Activated CD4-positive, alpha-beta T cell treated with anti-CD3 and anti-CD28 coated beads, Interleukin-2, Interleukin-6, amounts not matched to agents 100 ng/mL and 50 ng/mL, durations not matched to agents 16 hours and 8 hours (primary cell): ENCODE data around the gene SEPTIN5.
"Not testable (repeated sequence)": the region's sequence is repeated elsewhere in the genome, so short reads cannot be mapped to it uniquely, and the experiment has no call there.

Source experiments
- DNase-seq: peaks from one replicate; pipeline ENCODE4 v3.0.0-alpha.2; 2020

SEPTIN5 gene

GRCh38 chr22:19721330-19722177 lies 7.3 kb downstream of the SEPTIN5 start:
- no peak for DNase-seq

DNA sequence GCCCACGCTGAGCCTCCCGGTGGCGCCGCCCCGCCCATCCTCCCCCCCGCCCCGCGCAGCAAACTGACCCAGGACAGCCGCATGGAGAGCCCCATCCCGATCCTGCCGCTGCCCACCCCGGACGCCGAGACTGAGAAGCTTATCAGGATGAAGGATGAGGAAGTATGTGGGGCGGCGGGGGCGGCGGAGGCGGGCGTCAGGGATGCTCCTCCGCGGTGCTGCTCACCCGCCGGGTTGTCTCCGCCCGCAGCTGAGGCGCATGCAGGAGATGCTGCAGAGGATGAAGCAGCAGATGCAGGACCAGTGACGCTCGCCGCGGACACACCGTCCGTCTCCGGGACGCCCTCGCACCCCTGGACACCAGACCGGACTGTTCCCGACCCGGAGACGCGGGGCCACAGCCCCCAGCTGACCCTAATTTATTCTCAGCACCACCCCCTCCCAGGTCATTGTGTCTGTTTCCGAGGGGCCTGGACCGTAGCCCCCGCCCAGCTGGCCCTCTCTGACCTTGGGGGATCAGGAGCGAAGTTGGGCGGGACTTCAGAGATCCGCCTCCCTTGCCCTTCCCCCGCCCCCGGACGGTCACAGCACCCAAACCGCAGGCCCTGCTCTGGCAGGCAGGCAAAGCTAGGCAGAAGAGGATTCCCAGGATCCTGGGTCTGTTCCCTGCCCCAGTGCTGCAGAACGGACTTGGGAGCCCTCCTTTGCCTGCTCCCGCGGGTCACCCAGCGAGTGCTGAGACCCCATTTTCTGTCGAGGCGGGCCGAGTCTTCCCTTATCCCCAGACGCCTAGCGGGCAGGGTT lies 8.1 kb downstream of the SEPTIN5 start:
- no peak for DNase-seq

- DNase-seq, result no peak
Measured at GRCh38 chr22:19722982-19723231, 8.6 kb downstream of the SEPTIN5 start.

GRCh38 chr22:19723232-19723982 lies 9.1 kb downstream of the SEPTIN5 start, which contains the start of gene GP1BB:
Gene GP1BB, plus strand, starts transcription at chr22:19723539. Its CDS starts 31 bp downstream, at chr22:19723570.
- peak; percentile 42 for DNase-seq

DNA sequence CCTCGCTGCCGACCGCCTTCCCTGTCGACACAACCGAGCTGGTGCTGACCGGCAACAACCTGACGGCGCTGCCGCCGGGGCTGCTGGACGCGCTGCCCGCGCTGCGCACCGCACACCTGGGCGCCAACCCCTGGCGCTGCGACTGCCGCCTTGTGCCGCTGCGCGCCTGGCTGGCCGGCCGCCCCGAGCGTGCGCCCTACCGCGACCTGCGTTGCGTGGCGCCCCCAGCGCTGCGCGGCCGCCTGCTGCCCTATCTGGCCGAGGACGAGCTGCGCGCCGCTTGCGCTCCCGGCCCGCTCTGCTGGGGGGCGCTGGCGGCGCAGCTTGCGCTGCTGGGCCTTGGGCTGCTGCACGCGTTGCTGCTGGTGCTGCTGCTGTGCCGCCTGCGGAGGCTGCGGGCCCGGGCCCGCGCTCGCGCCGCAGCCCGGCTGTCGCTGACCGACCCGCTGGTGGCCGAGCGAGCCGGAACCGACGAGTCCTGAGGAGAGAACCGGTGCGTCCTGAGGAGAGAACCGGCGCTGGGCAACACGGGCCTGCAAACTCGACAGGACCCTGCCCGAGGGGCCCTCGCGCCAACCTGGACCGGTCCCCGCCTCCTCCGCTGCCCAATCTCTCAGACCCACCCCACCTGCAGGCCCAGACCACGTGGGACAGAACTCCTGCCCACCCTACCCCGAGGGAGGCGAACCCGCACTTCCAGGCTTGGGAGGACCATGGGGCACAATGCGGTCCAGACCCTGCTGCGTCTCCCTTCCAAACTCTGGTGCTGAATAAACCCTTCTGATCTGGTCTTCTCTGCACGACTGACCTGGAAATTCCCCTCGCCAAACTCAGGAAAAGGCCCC lies 9.9 kb downstream of the SEPTIN5 start:
- peak; percentile 64 for DNase-seq

GRCh38 chr22:19724927-19725661 lies 10.8 kb downstream of the SEPTIN5 start:
- no peak for DNase-seq

- DNase-seq, result not testable (repeated sequence)
Measured at GRCh38 chr22:19726064-19726788, 11.9 kb downstream of the SEPTIN5 start.

GRCh38 chr22:19727310-19728150 lies 13.2 kb downstream of the SEPTIN5 start:
- no peak for DNase-seq

GRCh38 chr22:19728271-19728670 lies 14.0 kb downstream of the SEPTIN5 start:
- no peak for DNase-seq

- DNase-seq, result no peak
Measured at GRCh38 chr22:19728836-19729235, 14.5 kb downstream of the SEPTIN5 start.

- DNase-seq, result no peak
Measured at GRCh38 chr22:19729507-19729906, 15.2 kb downstream of the SEPTIN5 start.

GRCh38 chr22:19730198-19730597 lies 15.9 kb downstream of the SEPTIN5 start:
- no peak for DNase-seq

- DNase-seq, result peak; percentile 86
Measured at GRCh38 chr22:19730655-19731360, 16.5 kb downstream of the SEPTIN5 start.

DNA sequence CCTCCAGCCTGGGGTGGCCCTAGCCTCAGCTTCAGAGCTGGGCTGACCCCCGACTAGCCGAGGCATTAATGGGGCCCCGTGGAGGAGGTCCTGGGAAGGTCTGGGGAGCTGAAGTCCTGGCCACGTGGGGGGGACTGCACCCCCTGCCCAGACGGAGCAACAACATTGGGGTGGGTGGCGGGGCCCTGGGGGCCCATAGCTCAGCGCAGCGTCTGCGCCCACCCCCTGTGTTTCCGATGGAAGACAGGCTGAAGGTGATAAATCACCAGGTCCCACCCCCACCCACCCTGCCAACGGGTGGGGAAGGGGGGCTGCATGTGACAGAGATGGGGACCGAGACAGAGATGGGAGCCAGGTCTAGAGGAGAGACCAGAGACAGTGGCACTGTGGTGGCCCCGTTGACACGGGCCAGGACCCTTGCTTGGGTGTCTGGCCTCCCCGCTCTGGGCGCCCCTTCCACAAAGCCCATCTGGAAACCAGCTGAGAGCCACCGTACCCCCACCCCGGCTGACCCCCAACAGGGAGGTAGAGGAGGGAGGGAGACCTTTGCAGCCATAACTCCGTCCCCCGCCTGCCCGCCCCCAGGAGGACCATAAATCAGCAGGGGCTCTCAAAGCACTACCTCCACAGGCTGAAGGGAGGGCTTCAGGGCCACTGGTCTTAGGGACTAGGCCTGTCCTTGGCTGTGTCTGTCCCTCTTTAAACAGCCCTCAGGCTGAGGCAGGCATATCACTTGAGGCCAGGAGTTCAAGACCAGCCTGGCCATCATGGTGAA lies 17.2 kb downstream of the SEPTIN5 start:
- no peak for DNase-seq

DNA sequence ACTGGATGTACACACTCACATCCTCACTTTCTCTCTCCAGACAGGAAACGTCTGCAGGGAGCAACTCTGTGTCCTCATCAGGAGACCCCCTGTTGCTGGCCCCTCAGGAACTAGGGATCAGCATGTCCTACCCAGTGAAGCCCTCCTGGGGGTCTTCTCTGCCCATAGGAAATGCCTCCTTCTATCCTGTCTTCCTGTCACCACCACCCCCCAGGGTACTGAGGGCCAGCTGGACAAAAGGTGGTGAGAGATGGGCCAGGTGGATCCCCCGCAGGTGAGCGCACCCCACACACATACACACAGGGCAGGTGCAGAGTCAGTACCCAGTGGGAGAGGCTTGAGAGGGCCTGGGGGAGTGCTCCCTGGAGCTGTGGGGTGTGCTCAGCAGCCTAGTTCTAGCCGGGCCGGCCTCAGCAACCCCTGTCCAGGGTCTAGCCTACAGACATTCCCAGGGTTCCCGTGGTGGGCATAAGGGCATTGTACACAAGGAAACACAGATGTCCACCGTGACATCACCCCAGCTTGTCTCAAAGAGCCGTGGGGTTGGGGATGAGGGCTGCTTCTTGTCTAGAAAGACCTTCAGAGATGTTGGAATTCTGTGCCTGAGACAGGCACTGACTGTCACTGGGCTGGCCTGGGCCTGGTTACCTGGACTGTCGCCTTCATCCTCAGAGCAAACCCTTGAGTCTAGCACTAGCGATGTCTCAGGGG lies 18.3 kb downstream of the SEPTIN5 start:
- DNase-seq, result no peak

DNA sequence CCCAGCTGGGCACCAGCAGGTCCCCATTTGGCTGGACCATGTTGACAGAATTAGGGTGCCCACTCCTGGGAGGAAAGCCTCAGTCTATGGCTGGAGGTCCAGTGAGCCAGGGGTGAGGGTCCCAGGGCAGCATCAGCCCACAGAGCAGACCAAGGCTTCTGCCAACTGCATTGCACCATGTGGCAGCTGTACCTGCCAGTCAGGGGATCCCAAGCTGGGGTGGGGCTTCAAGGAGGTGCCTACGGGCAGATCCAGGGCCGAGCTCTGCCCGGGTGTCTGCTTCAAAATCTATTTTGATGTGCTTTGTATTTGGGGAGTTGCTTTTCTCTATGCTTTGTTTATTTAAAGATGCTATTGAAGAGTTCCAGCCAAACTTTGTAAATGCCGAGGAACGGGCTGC lies 19.5 kb downstream of the SEPTIN5 start:
- no peak for DNase-seq

- DNase-seq, result no peak
Measured at GRCh38 chr22:19734163-19734562, 19.9 kb downstream of the SEPTIN5 start.

DNA sequence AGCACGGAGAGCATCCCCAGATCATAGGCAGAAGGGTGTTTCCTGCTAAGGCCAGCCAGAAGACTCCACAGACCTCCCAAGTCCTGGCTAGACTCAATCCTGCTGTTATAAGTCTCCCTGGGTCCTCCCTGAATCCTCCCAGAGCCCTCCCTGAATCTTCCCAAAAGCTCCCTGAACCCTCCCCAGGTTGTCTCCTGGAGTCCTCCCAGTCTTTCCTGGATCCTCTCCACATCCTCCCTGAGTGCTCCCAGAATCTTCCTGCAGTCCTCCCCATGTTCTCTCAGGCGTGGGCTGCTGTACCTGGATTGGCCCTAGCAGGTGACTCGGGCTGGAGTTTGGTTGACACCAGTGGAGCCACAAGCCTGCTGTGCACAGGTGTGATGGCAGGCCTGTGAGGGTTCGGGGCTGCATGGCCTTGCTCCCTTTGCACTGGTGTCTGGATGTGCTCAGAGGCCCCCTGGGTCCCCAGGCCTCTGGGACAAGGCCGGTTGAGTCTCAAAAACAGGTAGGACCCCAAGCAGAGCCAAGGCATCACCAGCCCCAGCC lies 20.6 kb downstream of the SEPTIN5 start:
- DNase-seq, result no peak
